Kidney (tissue), 14 donors: ENCODE results near the gene BRCA1. TPM values are rescaled to one million over a fixed set of nuclear protein-coding genes. Genes with fewer than 3 reads are reported as not detected.

Source experiments
- DNase-seq, 5 donors: peaks; one replicate each; pipeline ENCODE4 v3.0.0-alpha.2; 2013 to 2020
- FAIRE-seq: peaks from 2 replicates; lab custom pipeline; 2012; peaks lifted over from hg19 to GRCh38; lab: Jason Lieb, UNC
- H3K27ac ChIP-seq, 2 donors: one replicate each; pipeline ENCODE4 v1.7.0; 2013; ENCODE audit warnings: low read depth in 2 of 2, low read length in 2 of 2, inconsistent platforms in 1 of 2
- H3K27me3 ChIP-seq: one replicate; pipeline ENCODE4 v1.7.1; 2013; ENCODE audit warnings: low read length, inconsistent platforms; ENCODE audit not compliant: control insufficient read depth, insufficient read depth
- H3K36me3 ChIP-seq, 3 donors: one replicate each; pipeline versions ENCODE4 v1.7.0 to v1.7.1; 2013; ENCODE audit warnings: low read length in 3 of 3, control low read depth in 1 of 3, inconsistent platforms in 1 of 3; ENCODE audit not compliant: insufficient read depth in 3 of 3, control insufficient read depth in 2 of 3
- H3K4me1 ChIP-seq, 3 donors: one replicate each; pipeline versions ENCODE4 v1.7.0 to v1.7.1; 2013; ENCODE audit warnings: low read length in 3 of 3, inconsistent platforms in 1 of 3, low read depth in 1 of 3; ENCODE audit not compliant: control insufficient read depth in 2 of 3, insufficient read depth in 2 of 3
- H3K4me3 ChIP-seq, 3 donors: one replicate each; pipeline versions ENCODE4 v1.7.0 to v1.8.1; 2013; ENCODE audit warnings: low read length in 3 of 3, control low read depth in 1 of 3, inconsistent platforms in 1 of 3
- H3K9ac ChIP-seq, 3 donors: one replicate each; pipeline versions ENCODE4 v1.7.0 to v1.7.1; 2013; ENCODE audit warnings: low read length in 3 of 3, control low read depth in 1 of 3, inconsistent platforms in 1 of 3
- H3K9me3 ChIP-seq, 3 donors: one replicate each; pipeline versions ENCODE4 v1.7.0 to v1.7.1; 2013; ENCODE audit warnings: low read length in 3 of 3, control low read depth in 1 of 3, inconsistent platforms in 1 of 3; ENCODE audit not compliant: control insufficient read depth in 2 of 3, insufficient read depth in 1 of 3
- CTCF ChIP-seq: IDR thresholded peaks from 3 replicates; pipeline ENCODE4 v1.5.1; 2012; ENCODE audit warnings: mild to moderate bottlenecking, moderate library complexity, borderline replicate concordance; ENCODE audit not compliant: insufficient read depth; ENCODE audit errors: extremely low read depth
- intact Hi-C: fragments of 100-400 bp; cut with DNase I; formaldehyde crosslinking; loops from one replicate; pipeline ENCODE4 v1.11.1; 2022
- polyA plus RNA-seq: library from polyadenylated mRNA; stranded (reverse); fragments of 350-450 nt; fragmentation: Illumina TruSeq; extraction: RNeasy Lipid Tissue Mini Kit (QIAGEN cat#74804); gene quantifications from one replicate; pipeline ENCODE4 v1.2.3, GENCODE V29; 2014; ENCODE audit warnings: low read depth, low replicate concordance; ENCODE audit not compliant: insufficient read depth
- total RNA-seq: library from RNA; stranded (reverse); fragmentation: NEBNext Ultra II Directional; extraction: Animal tissue kit (Norgen Biotek cat#: 25700); gene quantifications from one replicate; pipeline ENCODE4 v1.2.1, GENCODE V29; 2021
- donor health status: control.
- donor health status: control.
- donor health status: control.
- donor health status: control.
- donor health status: control.
- donor health status: DM: yes; HTN: yes; CAD: no.
- donor health status: Normal renal cell carcinoma (clear cell type).

BRCA1 gene
- total and polyA plus RNA-seq, 2 donors from 2014 or later = 1.4 to 5.1 TPM

- no peaks in the 10 kb centered on the region for H3K4me1 ChIP-seq
- TF ChIP-seq CTCF = no peak
- H3K27ac ChIP-seq = no peak overlapping the region
- FAIRE-seq (no peak), DNase-seq (peak in 3 of 5 donors; percentile 10 to 78 (median 62))
- intact Hi-C loops = no loop called here
- no peaks in the 10 kb centered on the region for H3K9me3 ChIP-seq
- no peak overlapping the region for H3K4me3 ChIP-seq
- H3K27me3 ChIP-seq = no peaks in the 10 kb centered on the region
- H3K9ac ChIP-seq = no peak overlapping the region
- H3K36me3 ChIP-seq = no peaks in the 10 kb centered on the region
Measured at GRCh38 chr17:43085474-43085873, 39.7 kb downstream of the BRCA1 start.

DNA sequence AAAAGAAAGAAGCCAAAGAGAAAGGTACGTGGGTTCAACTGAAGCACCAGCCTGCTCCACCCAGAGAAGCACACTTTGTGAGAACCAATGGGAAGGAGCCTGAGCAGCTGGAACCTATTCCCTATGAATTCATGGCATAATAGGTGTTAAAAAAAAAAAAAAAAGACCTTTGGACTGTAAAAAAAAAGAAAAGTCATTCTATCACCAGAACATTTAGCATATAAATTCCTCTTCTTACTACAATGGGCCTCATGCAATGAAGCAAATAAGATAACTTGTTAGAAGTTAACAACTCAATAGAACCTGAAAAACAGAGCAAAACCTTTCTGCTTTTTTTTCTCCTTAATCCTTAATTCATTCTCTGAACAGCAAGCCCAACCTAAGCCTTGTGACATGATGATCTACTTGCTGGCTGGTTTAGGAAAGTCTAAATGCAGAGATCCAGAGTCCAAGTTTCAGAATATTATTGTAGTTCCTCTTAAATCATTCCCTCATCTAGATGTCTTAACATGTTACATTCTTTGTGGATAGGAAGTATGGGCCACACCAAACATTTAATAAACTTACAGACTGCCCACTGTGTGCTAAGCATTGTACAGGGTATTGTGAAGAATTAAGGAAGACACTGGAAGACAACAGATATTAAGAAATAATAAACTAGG is 45.4 kb downstream of the BRCA1 start:
- TF ChIP-seq CTCF = no peak
- no peaks in the 10 kb centered on the region for H3K27me3 ChIP-seq
- no peak overlapping the region for H3K27ac ChIP-seq
- H3K9ac ChIP-seq = no peak overlapping the region
- intact Hi-C loops = no loop called here
- no peaks in the 10 kb centered on the region for H3K36me3 ChIP-seq
- no peaks in the 10 kb centered on the region for H3K4me1 ChIP-seq
- H3K9me3 ChIP-seq = no peaks in the 10 kb centered on the region
- no peak overlapping the region for H3K4me3 ChIP-seq
- DNase-seq = no peak
- no peak for FAIRE-seq

DNA sequence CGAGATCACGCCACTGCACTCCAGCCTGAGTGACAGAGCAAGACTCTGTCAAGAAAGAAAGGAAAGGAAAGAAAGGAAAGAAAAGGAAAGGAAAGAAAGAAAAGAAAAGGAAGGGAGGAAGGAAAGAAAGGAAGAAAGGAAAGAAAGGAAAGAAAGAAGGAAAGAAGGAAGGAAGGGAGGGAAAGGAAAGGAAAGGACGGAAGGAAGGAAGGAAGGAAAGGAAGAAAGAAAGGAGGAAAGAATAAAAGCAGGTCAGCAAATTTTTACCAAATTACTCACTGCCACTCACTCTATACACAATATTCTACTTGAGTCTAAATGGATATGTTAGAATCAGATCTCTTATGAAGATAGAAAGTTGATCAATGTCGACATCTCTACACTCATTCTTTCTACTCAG is 50.3 kb downstream of the BRCA1 start:
- Histone ChIP-seq H3K27ac (no peak overlapping the region), H3K4me3 (no peak overlapping the region), H3K9ac (no peak overlapping the region), H3K27me3 (no peaks in the 10 kb centered on the region), H3K4me1 (no peaks in the 10 kb centered on the region), H3K36me3 (no peaks in the 10 kb centered on the region), H3K9me3 (no peaks in the 10 kb centered on the region)
- intact Hi-C loops = no loop called here
- DNase-seq (no peak), FAIRE-seq (no peak)
- no peak for TF ChIP-seq CTCF

GRCh38 chr17:43070872-43071271 is 54.3 kb downstream of the BRCA1 start:
- Histone ChIP-seq H3K9me3 (no peaks in the 10 kb centered on the region), H3K4me3 (no peak overlapping the region), H3K27me3 (no peaks in the 10 kb centered on the region), H3K36me3 (no peaks in the 10 kb centered on the region), H3K9ac (no peak overlapping the region), H3K27ac (no peak overlapping the region), H3K4me1 (no peaks in the 10 kb centered on the region)
- no peak for TF ChIP-seq CTCF
- FAIRE-seq (no peak), DNase-seq (no peak)
- intact Hi-C loops = no loop called here
